Retinal pigment epithelial cell (primary cell): ENCODE results near the gene CYFIP2.
"Not testable (repeated sequence)": the region's sequence is repeated elsewhere in the genome, so short reads cannot be mapped to it uniquely, and the experiment has no call there.

ENCODE experiments used
- DNase-seq: peaks from one replicate; pipeline ENCODE4 v3.0.0-alpha.2; 2010; ENCODE audit warnings: low read depth
- H3K4me3 ChIP-seq: 2 replicates; pipeline ENCODE4 v1.5.1; 2011; ENCODE audit warnings: mild to moderate bottlenecking, low read length, control low read depth, moderate library complexity
- TF ChIP-seq, protein P1 (sequence below): conservative IDR thresholded peaks from 2 replicates; pipeline ENCODE4 v1.5.1; 2011; ENCODE audit warnings: low read depth, low read length, control low read depth, inconsistent platforms

CYFIP2 gene

GRCh38 chr5:157400741-157401495, 135.0 kb downstream of the CYFIP2 start:
- DNase-seq = no peak
- H3K4me3 ChIP-seq = no peak overlapping the region

DNA sequence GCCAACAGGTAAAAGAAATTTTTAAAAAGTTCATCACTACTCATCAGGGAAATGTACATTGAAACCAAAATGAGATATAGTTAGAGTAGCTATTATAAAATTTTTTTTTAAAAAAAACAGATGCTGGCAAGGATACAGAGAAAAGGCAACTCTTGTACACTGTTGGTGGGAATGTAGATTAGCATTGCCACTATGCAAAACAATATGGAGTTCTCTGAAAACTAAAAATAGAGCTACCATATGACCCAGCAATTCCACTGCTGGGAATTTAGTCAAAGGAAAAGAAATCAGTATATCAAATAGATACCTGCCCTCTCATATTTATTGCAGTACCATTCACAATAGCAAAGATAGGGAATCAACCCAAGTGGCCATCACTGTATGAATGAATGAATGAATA, 149.9 kb downstream of the CYFIP2 start:
- DNase-seq = no peak
- H3K4me3 ChIP-seq = no peak overlapping the region
- TF ChIP-seq, protein P1, sequence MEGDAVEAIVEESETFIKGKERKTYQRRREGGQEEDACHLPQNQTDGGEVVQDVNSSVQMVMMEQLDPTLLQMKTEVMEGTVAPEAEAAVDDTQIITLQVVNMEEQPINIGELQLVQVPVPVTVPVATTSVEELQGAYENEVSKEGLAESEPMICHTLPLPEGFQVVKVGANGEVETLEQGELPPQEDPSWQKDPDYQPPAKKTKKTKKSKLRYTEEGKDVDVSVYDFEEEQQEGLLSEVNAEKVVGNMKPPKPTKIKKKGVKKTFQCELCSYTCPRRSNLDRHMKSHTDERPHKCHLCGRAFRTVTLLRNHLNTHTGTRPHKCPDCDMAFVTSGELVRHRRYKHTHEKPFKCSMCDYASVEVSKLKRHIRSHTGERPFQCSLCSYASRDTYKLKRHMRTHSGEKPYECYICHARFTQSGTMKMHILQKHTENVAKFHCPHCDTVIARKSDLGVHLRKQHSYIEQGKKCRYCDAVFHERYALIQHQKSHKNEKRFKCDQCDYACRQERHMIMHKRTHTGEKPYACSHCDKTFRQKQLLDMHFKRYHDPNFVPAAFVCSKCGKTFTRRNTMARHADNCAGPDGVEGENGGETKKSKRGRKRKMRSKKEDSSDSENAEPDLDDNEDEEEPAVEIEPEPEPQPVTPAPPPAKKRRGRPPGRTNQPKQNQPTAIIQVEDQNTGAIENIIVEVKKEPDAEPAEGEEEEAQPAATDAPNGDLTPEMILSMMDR = no peak

More at GRCh38 chr5:157400741-157401495, 135.0 kb downstream of the CYFIP2 start:
- TF ChIP-seq, protein P1 = no peak

- DNase-seq = not testable (repeated sequence)
Observed at GRCh38 chr5:157419521-157419920, 153.6 kb downstream of the CYFIP2 start.

GRCh38 chr5:157429920-157430319, 164.0 kb downstream of the CYFIP2 start:
- not testable (repeated sequence) for DNase-seq, H3K4me3 ChIP-seq

More at GRCh38 chr5:157419521-157419920, 153.6 kb downstream of the CYFIP2 start:
- H3K4me3 ChIP-seq = not testable (repeated sequence)

GRCh38 chr5:157431544-157432200, 165.7 kb downstream of the CYFIP2 start:
- no peak for DNase-seq
- H3K4me3 ChIP-seq = no peak overlapping the region
- TF ChIP-seq, protein P1 = peak; percentile 52

- no peak overlapping the region for H3K4me3 ChIP-seq
- no peak for DNase-seq
- TF ChIP-seq, protein P1 = no peak
Observed at GRCh38 chr5:157434096-157434495, 168.2 kb downstream of the CYFIP2 start.

GRCh38 chr5:157443041-157443549, 177.2 kb downstream of the CYFIP2 start:
- H3K4me3 ChIP-seq = no peak overlapping the region
- no peak for DNase-seq
- TF ChIP-seq, protein P1 = no peak

DNA sequence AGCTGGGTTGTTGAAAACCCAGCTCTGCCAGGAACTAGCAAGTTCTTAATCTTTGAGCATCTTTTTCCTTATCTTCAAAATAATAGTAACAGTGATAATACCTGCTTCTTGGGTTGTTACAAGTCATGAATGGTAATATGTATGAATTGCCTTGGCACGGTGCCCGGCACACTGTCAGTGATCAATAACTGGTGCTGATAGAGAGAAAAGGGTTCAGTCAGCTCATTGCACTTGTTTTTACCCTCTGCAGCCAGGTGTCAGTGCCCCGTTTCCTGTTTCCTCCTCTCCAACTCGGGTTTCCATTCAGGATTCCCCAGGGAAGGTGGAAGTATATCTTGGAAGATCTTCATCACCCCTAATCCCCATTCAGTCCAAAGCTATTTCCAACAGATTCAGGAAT, 178.3 kb downstream of the CYFIP2 start:
- no peak overlapping the region for H3K4me3 ChIP-seq
- TF ChIP-seq, protein P1 = no peak
- DNase-seq = no peak
